ENCODE data around the gene MIOS. TPM values are rescaled to one million over a fixed set of nuclear protein-coding genes. Genes with fewer than 3 reads are reported as not detected.

Gene MIOS
- total and polyA plus RNA-seq, 5 donors from 2014 or later: 17.9 to 40.0 (median 23.2) TPM

DNA sequence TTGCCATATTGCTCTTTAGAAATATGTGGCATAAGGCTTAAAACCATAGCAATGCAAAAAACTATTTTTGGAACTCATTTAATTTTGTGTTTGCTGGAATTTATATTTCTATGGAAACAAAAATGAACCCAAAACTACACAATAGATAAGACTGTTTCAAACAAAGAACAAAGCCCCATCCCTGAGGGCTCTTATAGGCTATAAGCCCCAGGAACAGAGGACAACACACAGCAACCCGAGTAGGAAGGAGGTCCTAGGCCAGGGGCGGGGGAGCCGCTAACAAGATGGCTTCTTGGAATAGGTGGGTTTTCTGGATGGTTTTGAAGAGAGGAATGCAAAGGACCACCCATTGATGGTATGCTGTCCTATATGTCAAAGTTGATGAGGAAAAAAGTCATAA, 39.6 kb upstream of the MIOS start:
- no peaks in the 10 kb centered on the region for H3K4me1 ChIP-seq (ENCODE audit: control insufficient read depth, insufficient read depth, low read length, poor library complexity, severe bottlenecking)
- no peaks in the 10 kb centered on the region for H3K9me3 Mint-ChIP-seq
- H3K27me3 Mint-ChIP-seq: peaks cover 31% of the 10 kb centered on the region
- ATAC-seq (ENCODE audit: low read depth in 2 of 2) (no peak), DNase-seq (no peak)
- no peak overlapping the region for H3K27ac ChIP-seq (ENCODE audit: insufficient read depth, low read length, poor library complexity, severe bottlenecking)
- H3K4me3 Mint-ChIP-seq: no peak overlapping the region
- H3K9me3 ChIP-seq (ENCODE audit: control insufficient read depth in 2 of 2, low read length in 2 of 2): no peaks in the 10 kb centered on the region
- no peaks in the 10 kb centered on the region for H3K36me3 Mint-ChIP-seq
- no peaks in the 10 kb centered on the region for H3K4me1 Mint-ChIP-seq
- no peak overlapping the region for H3K27ac Mint-ChIP-seq
- H3K4me3 ChIP-seq (ENCODE audit: low read depth, low read length): no peak overlapping the region
- H3K27me3 ChIP-seq (ENCODE audit: control insufficient read depth, insufficient read depth, low read length): peaks cover 7% of the 10 kb centered on the region
- H3K36me3 ChIP-seq (ENCODE audit: control insufficient read depth, insufficient read depth, low read length): no peaks in the 10 kb centered on the region

DNA sequence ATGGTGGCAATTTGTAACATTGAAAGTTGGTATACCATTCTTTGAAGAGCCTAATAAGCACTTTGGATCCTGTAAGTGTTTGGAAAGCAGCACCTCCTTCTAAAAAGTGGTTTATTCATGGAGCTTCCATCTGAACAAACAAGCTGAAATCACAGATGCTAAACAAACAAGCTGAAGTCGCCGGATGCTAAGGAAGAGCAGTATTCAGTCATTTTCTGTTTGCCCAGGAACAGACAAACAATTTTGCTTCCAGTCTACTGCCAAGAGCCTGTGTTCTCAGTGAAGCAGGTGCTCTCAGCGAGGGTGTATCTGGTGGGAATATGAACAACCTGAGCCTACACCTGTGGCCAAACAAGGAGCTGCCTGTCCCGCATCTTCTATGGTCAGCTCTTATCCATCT, 37.4 kb upstream of the MIOS start:
- Mint-ChIP-seq H3K4me1 (no peaks in the 10 kb centered on the region), H3K27me3 (peaks cover 37% of the 10 kb centered on the region), H3K4me3 (no peak overlapping the region), H3K36me3 (no peaks in the 10 kb centered on the region), H3K9me3 (no peaks in the 10 kb centered on the region), H3K27ac (no peak overlapping the region)
- ATAC-seq (ENCODE audit: low read depth in 2 of 2): no peak
- Histone ChIP-seq H3K27ac (ENCODE audit: insufficient read depth, low read length, poor library complexity, severe bottlenecking) (no peak overlapping the region), H3K9me3 (ENCODE audit: control insufficient read depth in 2 of 2, low read length in 2 of 2) (no peaks in the 10 kb centered on the region), H3K4me1 (ENCODE audit: control insufficient read depth, insufficient read depth, low read length, poor library complexity, severe bottlenecking) (no peaks in the 10 kb centered on the region), H3K36me3 (ENCODE audit: control insufficient read depth, insufficient read depth, low read length) (no peaks in the 10 kb centered on the region), H3K27me3 (ENCODE audit: control insufficient read depth, insufficient read depth, low read length) (peaks cover 10% of the 10 kb centered on the region), H3K4me3 (ENCODE audit: low read depth, low read length) (no peak overlapping the region)
- no peak for DNase-seq

DNA sequence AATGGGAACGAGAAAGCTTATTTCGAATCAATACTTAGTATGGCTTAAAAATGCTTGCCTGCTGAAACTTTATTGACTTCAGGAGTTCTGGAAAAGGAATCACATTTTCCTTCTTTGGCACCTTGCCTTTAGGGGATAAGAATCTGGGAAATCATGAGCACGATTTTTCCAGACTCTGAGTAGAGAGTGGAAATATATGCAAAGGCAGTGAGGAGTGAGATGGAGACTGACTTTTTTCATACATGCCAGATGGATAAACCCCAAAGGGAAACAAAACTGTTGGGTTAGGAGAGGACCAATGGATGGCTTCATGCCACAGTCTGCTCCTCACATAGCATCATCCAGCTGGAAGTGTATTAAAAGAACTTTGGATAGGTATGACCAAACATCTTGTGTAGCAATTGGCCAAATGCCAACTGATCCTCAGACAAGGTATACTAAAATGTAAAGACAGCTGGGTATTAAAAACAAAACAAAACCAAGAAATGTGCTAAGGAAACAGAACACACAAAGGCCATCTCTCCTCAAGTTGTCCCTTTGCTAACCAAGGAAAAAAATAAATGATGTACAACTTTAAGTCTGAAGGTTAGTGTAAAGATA, 32.8 kb upstream of the MIOS start:
- Mint-ChIP-seq H3K27me3 (peaks cover 50% of the 10 kb centered on the region), H3K9me3 (no peaks in the 10 kb centered on the region), H3K4me3 (no peak overlapping the region), H3K36me3 (no peaks in the 10 kb centered on the region), H3K27ac (no peak overlapping the region), H3K4me1 (no peaks in the 10 kb centered on the region)
- ATAC-seq (ENCODE audit: low read depth in 2 of 2): no peak
- Histone ChIP-seq H3K27me3 (ENCODE audit: control insufficient read depth, insufficient read depth, low read length) (peaks cover 14% of the 10 kb centered on the region), H3K36me3 (ENCODE audit: control insufficient read depth, insufficient read depth, low read length) (no peaks in the 10 kb centered on the region), H3K27ac (ENCODE audit: insufficient read depth, low read length, poor library complexity, severe bottlenecking) (no peak overlapping the region), H3K9me3 (ENCODE audit: control insufficient read depth in 2 of 2, low read length in 2 of 2) (no peaks in the 10 kb centered on the region), H3K4me3 (ENCODE audit: low read depth, low read length) (no peak overlapping the region), H3K4me1 (ENCODE audit: control insufficient read depth, insufficient read depth, low read length, poor library complexity, severe bottlenecking) (no peaks in the 10 kb centered on the region)
- DNase-seq: no peak

DNA sequence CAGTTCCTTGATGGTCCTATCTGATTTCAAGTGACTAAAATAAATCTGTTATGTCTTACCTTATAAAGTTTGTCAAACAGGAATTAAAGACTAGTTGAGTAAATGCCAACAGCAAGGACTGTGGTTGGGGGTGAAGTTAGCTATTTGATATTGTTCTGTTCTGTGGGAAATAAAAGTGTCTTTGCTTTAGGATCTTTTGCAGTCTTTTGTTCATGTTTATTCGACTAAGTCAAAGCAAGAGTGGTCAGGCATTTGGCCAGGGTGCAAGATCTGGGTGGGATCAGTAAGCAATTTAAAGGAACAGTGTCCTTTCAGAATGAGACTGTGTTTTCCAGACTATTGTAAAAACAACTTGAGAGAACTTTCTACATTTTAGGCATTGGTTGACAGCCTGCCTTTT, 31.0 kb upstream of the MIOS start, which contains the start of gene COL28A1:
COL28A1 (minus strand) TSS at position 183 of the 400 bp plus-strand sequence. CDS start 2,998 bp downstream, outside the sequence.
- DNase-seq (no peak), ATAC-seq (ENCODE audit: low read depth in 2 of 2) (no peak)
- no peaks in the 10 kb centered on the region for H3K4me1 ChIP-seq (ENCODE audit: control insufficient read depth, insufficient read depth, low read length, poor library complexity, severe bottlenecking)
- no peak within 1 kb of the TSS for H3K27ac ChIP-seq (ENCODE audit: insufficient read depth, low read length, poor library complexity, severe bottlenecking)
- Mint-ChIP-seq H3K36me3 (no peaks in the 10 kb centered on the region), H3K4me1 (no peaks in the 10 kb centered on the region), H3K27ac (no peak within 1 kb of the TSS), H3K4me3 (no peak within 1 kb of the TSS), H3K9me3 (no peaks in the 10 kb centered on the region), H3K27me3 (peaks cover 53% of the 10 kb centered on the region)
- no peak within 1 kb of the TSS for H3K4me3 ChIP-seq (ENCODE audit: low read depth, low read length)
- no peaks in the 10 kb centered on the region for H3K36me3 ChIP-seq (ENCODE audit: control insufficient read depth, insufficient read depth, low read length)
- peaks cover 13% of the 10 kb centered on the region for H3K27me3 ChIP-seq (ENCODE audit: control insufficient read depth, insufficient read depth, low read length)
- no peaks in the 10 kb centered on the region for H3K9me3 ChIP-seq (ENCODE audit: control insufficient read depth in 2 of 2, low read length in 2 of 2)

DNA sequence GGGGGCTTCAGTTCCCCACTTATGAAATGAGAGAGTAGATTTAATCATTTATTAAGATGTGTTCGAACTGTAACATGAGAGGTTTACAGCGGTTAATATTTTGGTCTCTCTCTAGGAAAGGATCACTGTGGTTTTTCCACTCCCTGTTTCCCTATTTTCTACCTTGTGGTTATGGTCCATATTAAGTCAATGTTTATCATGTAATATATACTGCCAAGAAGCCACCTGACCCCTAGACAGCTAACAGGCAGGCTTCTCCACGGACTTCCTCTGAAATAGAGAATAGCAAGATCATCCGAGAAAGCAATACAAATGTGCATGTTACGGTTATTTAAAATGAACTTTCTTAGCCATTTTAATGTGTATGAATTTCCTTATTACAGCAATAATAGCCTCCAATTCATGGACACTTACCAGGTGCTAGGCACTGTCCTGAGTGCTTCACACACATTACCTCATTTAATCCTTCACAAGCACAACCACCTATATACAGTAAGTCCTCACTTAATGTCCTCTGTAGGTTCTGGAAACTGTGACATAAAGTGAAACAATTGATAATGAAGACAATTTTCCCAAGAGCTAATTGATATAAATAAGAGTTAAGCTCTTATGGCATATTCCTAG, 30.2 kb upstream of the MIOS start:
- DNase-seq: no peak
- ATAC-seq (ENCODE audit: low read depth in 2 of 2): no peak
- Histone ChIP-seq H3K27me3 (ENCODE audit: control insufficient read depth, insufficient read depth, low read length) (peaks cover 10% of the 10 kb centered on the region), H3K4me3 (ENCODE audit: low read depth, low read length) (no peak overlapping the region), H3K9me3 (ENCODE audit: control insufficient read depth in 2 of 2, low read length in 2 of 2) (no peaks in the 10 kb centered on the region), H3K27ac (ENCODE audit: insufficient read depth, low read length, poor library complexity, severe bottlenecking) (no peak overlapping the region), H3K36me3 (ENCODE audit: control insufficient read depth, insufficient read depth, low read length) (no peaks in the 10 kb centered on the region), H3K4me1 (ENCODE audit: control insufficient read depth, insufficient read depth, low read length, poor library complexity, severe bottlenecking) (no peaks in the 10 kb centered on the region)
- Mint-ChIP-seq H3K27me3 (peaks cover 50% of the 10 kb centered on the region), H3K27ac (no peak overlapping the region), H3K9me3 (no peaks in the 10 kb centered on the region), H3K4me3 (no peak overlapping the region), H3K4me1 (peaks cover 0 to 3% (median 0%) of the 10 kb centered on the region in 4 donors), H3K36me3 (no peaks in the 10 kb centered on the region)

DNA sequence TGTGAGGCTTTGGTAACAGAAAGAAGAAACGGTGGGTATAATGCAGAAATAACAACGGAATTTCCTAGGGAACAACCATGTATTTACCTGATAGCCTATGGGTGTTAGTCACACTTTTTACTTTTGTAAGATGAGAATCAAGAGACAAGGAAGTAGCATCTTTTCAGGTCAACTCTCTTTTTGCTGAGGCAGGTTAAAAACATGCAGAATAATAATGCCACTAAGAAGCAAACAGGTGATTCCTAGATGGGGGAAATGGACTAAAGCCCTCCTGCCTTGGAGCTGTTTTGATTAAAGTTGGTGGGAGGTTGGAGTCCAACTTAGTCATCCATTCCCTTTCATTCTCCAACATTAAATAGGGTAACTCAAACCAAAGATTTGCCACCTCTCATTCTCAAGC, 29.0 kb upstream of the MIOS start:
- no peaks in the 10 kb centered on the region for H3K9me3 ChIP-seq (ENCODE audit: control insufficient read depth in 2 of 2, low read length in 2 of 2)
- no peaks in the 10 kb centered on the region for H3K36me3 ChIP-seq (ENCODE audit: control insufficient read depth, insufficient read depth, low read length)
- no peaks in the 10 kb centered on the region for H3K4me1 ChIP-seq (ENCODE audit: control insufficient read depth, insufficient read depth, low read length, poor library complexity, severe bottlenecking)
- no peak overlapping the region for H3K4me3 Mint-ChIP-seq
- no peak for ATAC-seq (ENCODE audit: low read depth in 2 of 2)
- H3K4me3 ChIP-seq (ENCODE audit: low read depth, low read length): no peak overlapping the region
- DNase-seq: no peak
- H3K27ac Mint-ChIP-seq: no peak overlapping the region
- H3K4me1 Mint-ChIP-seq: peaks cover 0 to 5% (median 0%) of the 10 kb centered on the region in 4 donors
- peaks cover 47% of the 10 kb centered on the region for H3K27me3 Mint-ChIP-seq
- peaks cover 0 to 5% (median 0%) of the 10 kb centered on the region in 7 donors for H3K9me3 Mint-ChIP-seq
- no peaks in the 10 kb centered on the region for H3K36me3 Mint-ChIP-seq
- peaks cover 10% of the 10 kb centered on the region for H3K27me3 ChIP-seq (ENCODE audit: control insufficient read depth, insufficient read depth, low read length)
- no peak overlapping the region for H3K27ac ChIP-seq (ENCODE audit: insufficient read depth, low read length, poor library complexity, severe bottlenecking)

DNA sequence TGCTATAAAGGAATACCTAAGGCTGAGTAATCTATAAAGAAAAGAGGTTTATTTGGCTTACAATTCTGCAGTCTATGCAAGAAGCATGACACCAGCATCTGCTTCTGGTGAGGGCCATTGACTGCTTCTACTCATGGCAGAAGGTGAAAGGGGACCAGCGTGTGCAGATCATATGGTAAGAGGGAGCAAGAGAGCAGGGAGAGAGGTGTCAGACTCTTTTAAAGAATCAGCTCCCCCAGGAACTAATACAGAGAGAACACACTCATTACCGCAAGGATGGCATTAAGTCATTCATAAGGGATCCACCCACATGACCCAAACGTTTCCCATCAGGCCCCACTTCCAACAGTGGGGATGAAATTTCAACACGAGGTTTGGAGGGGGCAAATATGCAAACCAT, 27.5 kb upstream of the MIOS start:
- ATAC-seq (ENCODE audit: low read depth in 2 of 2) (no peak), DNase-seq (no peak)
- H3K4me3 ChIP-seq (ENCODE audit: low read depth, low read length): no peak overlapping the region
- peaks cover 6% of the 10 kb centered on the region for H3K27me3 ChIP-seq (ENCODE audit: control insufficient read depth, insufficient read depth, low read length)
- H3K9me3 ChIP-seq (ENCODE audit: control insufficient read depth in 2 of 2, low read length in 2 of 2): no peaks in the 10 kb centered on the region
- H3K4me1 ChIP-seq (ENCODE audit: control insufficient read depth, insufficient read depth, low read length, poor library complexity, severe bottlenecking): no peaks in the 10 kb centered on the region
- H3K36me3 Mint-ChIP-seq: no peaks in the 10 kb centered on the region
- no peak overlapping the region for H3K4me3 Mint-ChIP-seq
- peaks cover 36% of the 10 kb centered on the region for H3K27me3 Mint-ChIP-seq
- H3K4me1 Mint-ChIP-seq: peaks cover 0 to 5% (median 0%) of the 10 kb centered on the region in 4 donors
- no peak overlapping the region for H3K27ac Mint-ChIP-seq
- H3K36me3 ChIP-seq (ENCODE audit: control insufficient read depth, insufficient read depth, low read length): no peaks in the 10 kb centered on the region
- H3K27ac ChIP-seq (ENCODE audit: insufficient read depth, low read length, poor library complexity, severe bottlenecking): no peak overlapping the region
- H3K9me3 Mint-ChIP-seq: peaks cover 0 to 5% (median 0%) of the 10 kb centered on the region in 7 donors

DNA sequence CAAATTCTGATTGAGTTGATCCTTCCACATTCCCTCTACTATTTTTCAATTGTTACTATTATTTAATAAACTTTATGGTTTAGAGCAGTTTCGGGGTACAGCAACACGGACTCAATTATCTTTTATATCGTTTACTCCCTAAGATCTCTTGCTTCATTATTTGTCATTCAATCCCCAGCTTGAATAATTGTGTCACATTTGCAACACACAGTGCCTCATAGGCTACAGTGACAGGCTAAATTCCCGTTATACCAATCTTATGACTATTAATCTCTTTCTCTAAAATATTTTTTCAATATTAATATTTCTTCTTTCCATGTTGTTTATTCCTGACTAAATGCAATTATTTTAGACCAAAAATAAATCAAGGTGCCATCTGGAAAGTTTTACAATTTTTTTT, 27.0 kb upstream of the MIOS start:
- H3K4me3 ChIP-seq (ENCODE audit: low read depth, low read length): no peak overlapping the region
- H3K27me3 Mint-ChIP-seq: peaks cover 31% of the 10 kb centered on the region
- peaks cover 0 to 5% (median 0%) of the 10 kb centered on the region in 4 donors for H3K4me1 Mint-ChIP-seq
- no peaks in the 10 kb centered on the region for H3K36me3 Mint-ChIP-seq
- H3K9me3 Mint-ChIP-seq: peaks cover 0 to 5% (median 0%) of the 10 kb centered on the region in 7 donors
- no peaks in the 10 kb centered on the region for H3K9me3 ChIP-seq (ENCODE audit: control insufficient read depth in 2 of 2, low read length in 2 of 2)
- no peak overlapping the region for H3K4me3 Mint-ChIP-seq
- H3K4me1 ChIP-seq (ENCODE audit: control insufficient read depth, insufficient read depth, low read length, poor library complexity, severe bottlenecking): no peaks in the 10 kb centered on the region
- H3K36me3 ChIP-seq (ENCODE audit: control insufficient read depth, insufficient read depth, low read length): no peaks in the 10 kb centered on the region
- H3K27ac Mint-ChIP-seq: no peak overlapping the region
- ATAC-seq (ENCODE audit: low read depth in 2 of 2): no peak
- peaks cover 4% of the 10 kb centered on the region for H3K27me3 ChIP-seq (ENCODE audit: control insufficient read depth, insufficient read depth, low read length)
- DNase-seq: no peak
- H3K27ac ChIP-seq (ENCODE audit: insufficient read depth, low read length, poor library complexity, severe bottlenecking): no peak overlapping the region
